HPDE6-E6E7 (cell line): ENCODE data around the gene NRXN3.
A peak's percentile ranks its signal among the peaks of the same experiment; 100 is the strongest.

Experiments
- DNase-seq: peaks from one replicate; pipeline ENCODE4 v3.0.0; 2011; ENCODE audit warnings: missing footprints; ENCODE audit errors: extremely low spot score

NRXN3 gene

DNA sequence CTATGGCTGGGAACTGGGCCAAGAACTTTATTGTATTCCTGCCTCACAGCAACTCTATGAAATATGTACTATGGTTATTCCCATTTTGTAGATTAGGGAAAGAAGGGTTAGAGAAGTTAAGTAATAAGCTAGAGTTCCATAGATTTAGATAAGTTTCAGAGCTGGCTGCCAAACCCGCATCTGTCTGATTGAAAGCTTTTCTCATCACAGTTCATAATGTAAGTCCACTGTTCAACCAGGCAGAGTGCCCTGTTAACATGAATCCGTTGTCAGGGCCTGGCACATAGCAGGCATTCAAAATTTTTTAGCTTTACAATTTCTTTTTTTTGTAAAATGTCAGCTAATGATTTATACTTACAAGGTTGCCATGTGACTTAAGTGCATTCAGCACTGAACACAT is 467.3 kb downstream of the NRXN3 start:
- DNase-seq, result no peak

DNA sequence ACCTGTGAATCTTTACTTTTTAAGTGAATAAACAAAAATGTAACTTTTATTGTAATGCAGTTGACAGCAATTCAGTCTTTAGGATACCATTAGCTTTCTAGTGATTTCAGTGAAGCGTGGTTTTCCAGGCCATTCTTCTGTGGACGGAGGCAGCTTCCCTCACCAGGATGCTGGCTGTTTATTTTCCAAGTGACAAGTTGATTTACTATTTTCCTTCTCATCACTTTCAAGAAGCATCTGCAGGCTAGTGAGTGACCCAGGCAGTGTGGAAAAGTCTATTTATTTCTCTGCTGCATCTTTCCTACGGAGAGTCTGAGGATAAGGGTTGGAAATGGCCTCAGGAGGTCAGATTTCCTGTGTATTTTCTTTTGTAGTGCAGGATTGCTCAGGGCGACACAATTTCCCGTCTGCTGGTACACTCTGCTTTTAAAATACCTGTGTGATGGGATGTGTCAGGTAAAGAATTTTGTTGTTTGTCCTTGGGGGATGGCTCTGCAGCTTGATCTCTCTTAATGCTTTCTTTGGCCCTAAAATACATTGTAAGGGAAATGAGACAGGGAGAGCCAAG is 467.8 kb downstream of the NRXN3 start:
- no peak for DNase-seq

GRCh38 chr14:78638926-78639325 is 468.8 kb downstream of the NRXN3 start:
- DNase-seq, result no peak

GRCh38 chr14:78644824-78645559 is 474.8 kb downstream of the NRXN3 start:
- no peak for DNase-seq

- no peak for DNase-seq
Observed at GRCh38 chr14:78652727-78653126, 482.6 kb downstream of the NRXN3 start.

GRCh38 chr14:78653173-78653572 is 483.0 kb downstream of the NRXN3 start:
- DNase-seq, result no peak

DNA sequence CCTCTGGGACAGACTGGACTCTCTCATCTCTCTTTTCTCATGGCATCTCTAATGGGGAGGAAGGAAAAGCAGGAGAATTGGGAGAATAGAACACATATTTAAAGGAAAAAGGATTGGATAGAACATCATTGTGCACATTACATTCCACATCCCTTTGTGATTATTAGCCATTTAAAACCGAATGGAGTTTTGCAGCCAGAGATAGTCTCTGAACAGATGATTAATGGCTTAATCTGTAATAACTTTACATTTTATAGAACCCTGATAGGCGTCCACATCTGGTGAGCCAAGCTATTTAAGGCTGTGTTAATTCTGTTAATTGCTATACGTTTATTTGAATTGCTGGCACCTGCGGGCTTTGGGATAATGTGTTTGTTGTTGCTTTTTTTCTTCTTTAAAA is 487.3 kb downstream of the NRXN3 start:
- no peak for DNase-seq

GRCh38 chr14:78664841-78665240 is 494.7 kb downstream of the NRXN3 start:
- DNase-seq, result no peak

DNA sequence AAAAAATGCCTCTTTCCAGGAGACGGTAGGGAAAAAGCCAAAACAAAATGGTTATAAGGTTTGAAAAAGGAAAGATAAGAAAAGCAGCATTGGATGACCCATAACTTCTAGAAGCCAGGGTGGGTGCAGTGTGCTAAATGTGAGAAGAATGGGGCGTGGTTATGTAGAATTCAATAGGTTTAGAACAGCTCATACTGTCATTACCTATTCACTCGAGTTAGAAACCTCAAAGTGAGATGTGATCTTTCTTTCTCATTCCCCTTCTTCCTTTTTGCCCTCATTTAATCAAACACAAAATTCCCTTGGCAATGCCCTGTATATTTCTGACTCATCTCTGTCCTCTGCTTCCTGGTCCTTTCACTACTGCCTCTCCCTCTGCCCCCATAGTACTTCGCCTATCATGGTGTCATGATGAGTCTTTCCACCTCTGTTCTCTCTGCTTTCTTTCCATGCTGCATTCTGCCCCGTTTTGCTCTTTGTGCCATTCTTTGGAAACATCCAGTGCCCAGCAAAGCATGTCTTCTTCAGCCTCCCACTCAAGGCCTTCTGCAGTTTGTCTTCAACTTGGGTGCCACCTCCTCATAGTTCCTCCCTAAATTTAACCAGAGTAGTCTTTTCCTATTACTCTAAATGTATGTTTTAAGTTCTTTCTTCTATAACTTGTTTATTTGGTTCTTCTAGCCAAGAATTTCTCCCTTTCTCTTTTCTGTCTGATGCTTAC is 496.3 kb downstream of the NRXN3 start:
- no peak for DNase-seq

- no peak for DNase-seq
Observed at GRCh38 chr14:78667141-78667540, 497.0 kb downstream of the NRXN3 start.

GRCh38 chr14:78673845-78674244 is 503.7 kb downstream of the NRXN3 start:
- DNase-seq, result no peak

- DNase-seq, result no peak
Observed at GRCh38 chr14:78674820-78675219, 504.6 kb downstream of the NRXN3 start.

GRCh38 chr14:78683206-78683605 is 513.0 kb downstream of the NRXN3 start:
- DNase-seq, result no peak

- no peak for DNase-seq
Observed at GRCh38 chr14:78683981-78684380, 513.8 kb downstream of the NRXN3 start.

GRCh38 chr14:78688503-78688902 is 518.3 kb downstream of the NRXN3 start:
- DNase-seq, result no peak

GRCh38 chr14:78690836-78691235 is 520.7 kb downstream of the NRXN3 start:
- DNase-seq, result no peak

DNA sequence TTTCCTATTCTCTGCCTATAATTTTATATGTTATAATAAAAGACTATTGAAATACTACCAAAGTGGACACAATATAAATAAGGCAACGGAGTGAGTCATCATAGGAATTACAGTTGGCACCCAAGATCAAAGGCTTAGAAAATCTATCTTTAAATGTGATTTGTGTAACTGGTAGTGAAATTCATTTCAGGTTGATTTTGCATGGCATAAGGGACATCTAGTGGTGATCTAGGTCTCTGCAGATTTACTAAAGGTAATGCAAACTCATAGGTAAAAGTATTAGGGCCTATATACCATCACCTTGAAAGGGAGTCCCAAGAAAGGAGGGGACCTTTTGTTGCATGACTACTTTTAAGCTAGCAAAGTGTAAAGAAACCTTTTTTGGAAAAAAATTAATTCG is 527.2 kb downstream of the NRXN3 start:
- peak; percentile 8 for DNase-seq

DNA sequence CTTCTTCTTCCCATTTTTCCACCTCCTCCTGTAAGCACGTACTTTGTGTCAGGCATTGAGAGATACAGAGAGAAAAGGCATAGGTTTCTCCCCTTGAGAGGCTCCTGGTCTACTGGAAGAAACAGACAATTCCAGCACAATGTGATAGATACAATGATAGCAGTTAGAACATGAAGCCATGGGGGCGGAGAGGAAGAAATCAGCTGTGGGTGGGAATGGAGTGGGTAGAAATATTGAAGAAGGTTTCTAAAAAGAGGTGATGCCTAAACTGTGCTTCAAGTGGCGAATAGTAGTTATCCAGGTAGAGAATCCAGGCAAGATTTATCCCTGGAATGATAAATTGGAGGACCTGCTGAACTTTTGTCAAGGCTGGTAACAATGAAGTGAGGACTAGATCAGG is 528.8 kb downstream of the NRXN3 start:
- DNase-seq, result no peak

GRCh38 chr14:78700236-78700635 is 530.1 kb downstream of the NRXN3 start:
- no peak for DNase-seq

DNA sequence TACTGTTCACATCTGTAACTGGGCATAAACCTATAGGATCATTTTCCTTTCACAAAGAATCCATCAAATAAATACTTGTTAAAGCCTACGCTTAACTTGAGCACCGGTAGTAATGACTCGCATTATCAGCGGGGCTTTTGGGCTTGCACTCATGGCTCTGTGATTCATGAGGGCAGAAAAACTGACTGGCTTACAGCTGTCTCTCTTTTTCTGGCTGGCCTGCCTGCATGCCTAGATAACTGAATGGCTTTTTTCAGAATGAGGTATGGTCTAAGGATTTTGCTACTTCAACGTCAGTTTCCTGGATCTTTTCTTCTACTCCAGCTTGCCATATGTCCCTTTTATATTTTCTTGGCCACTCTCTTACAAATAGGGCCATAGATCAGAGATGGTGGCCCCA is 531.1 kb downstream of the NRXN3 start:
- no peak for DNase-seq

DNA sequence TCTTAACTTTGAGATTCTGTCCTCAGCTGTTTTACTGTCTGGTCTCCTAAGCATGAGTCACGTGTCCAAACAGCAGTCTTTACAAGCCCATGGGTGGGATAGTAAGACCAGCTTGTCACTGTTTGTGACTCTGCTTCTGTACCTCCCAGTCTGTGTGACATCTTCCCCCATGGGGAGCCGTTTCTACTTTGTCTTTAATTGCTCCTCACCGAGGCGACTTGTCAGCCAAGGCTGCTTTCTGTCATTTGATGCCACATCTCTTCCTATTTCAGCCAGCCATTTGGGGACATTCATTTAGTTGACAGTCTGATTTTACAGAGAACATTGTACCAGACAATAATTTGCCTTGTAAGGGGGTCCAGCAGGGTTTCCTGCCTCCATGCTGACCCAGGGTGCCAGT is 534.8 kb downstream of the NRXN3 start:
- DNase-seq, result no peak

DNA sequence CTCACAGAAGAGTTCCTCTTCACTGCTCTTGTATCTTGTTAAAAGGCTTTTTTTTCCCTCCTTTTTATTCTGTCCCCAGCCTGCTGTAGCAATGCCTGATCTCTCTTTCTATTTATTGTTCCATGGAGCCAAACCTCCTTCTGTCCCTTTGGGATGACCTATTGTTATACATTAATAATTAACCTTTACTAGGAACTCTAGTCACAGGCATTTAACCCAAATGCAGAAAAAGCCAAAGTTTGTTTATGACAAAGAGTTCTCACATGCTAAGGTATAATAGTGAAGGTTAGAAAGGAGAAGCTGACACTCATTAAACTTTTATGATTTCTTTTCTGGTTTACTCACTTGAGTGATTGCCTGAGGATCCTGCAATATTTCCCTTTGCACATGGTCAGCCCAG is 535.8 kb downstream of the NRXN3 start:
- DNase-seq, result no peak
